HS-27A (cell line): ENCODE results near the gene EPHA10.
"Not testable (repeated sequence)": the region's sequence is repeated elsewhere in the genome, so short reads cannot be mapped to it uniquely, and the experiment has no call there.

Experiments used
- DNase-seq: peaks from one replicate; pipeline ENCODE4 v3.0.0-alpha.2; 2012; ENCODE audit warnings: low read depth, missing footprints

The EPHA10 gene

DNA sequence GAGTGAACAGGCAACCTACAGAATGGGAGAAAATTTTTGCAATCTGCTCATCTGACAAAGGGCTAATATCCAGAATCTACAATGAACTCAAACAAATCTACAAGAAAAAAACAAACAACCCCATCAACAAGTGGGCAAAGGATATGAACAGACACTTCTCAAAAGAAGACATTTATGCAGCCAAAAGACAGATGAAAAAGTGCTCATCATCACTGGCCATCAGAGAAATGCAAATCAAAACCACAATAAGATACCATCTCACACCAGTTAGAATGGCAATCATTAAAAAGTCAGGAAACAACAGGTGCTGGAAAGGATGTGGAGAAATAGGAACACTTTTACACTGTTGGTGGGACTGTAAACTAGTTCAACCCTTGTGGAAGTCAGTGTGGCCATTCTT lies 6.5 kb upstream of the EPHA10 start:
- not testable (repeated sequence) for DNase-seq

DNA sequence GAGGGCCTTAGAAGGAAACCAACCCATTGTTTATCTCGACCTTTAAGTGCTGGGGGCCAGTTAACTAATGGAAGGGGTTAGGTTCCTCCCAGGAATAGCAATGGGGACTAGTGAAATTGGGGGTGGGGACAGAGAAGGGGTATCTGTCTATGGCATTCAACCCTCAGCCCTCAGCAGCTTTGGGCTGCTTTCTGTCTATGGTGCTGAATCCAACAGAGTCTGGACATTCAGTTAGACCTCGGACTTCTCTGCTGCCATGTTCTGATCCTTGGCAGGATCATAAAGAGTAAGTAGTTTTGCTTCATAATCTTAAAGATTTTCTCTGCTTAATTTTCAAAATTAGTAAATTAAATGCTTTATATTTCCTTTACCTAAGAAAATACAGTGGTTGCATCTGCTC lies 2.6 kb upstream of the EPHA10 start:
- DNase-seq, result no peak

DNA sequence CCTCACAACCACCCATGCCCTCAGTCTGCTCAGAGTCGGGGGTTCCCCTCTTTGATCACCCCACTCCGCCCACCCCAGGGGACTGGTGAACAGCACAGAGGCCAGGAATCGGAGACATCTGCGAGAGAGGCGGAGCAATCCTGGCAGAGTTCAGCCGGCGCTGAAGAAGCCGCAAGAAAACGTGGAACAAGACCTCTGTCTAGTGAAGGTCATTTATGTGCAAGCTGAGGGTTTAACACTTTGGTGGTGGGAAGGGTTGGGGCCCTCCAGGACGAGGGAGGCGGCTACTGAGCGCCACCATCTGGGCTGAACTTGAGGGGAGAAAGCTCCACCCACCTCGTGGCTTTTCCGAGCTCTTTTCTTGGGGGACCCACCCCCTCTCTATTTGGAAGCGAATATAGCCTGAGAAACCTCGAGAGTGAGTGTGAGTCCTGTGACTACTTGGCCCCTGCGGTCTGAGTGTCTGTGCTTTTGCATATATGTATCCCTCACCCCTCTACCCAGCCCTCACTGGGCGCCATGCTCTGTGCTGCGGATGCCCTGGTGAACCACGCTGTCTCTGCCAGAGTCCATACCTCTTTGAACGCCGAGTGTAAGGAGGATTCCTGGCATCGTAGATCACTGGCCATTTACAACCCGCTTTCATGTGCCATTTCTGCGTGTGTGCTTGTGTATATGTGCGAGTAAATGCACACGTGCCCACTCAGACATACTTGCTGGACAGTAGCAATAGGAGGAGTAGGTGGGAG lies 1.2 kb upstream of the EPHA10 start:
- no peak for DNase-seq

DNA sequence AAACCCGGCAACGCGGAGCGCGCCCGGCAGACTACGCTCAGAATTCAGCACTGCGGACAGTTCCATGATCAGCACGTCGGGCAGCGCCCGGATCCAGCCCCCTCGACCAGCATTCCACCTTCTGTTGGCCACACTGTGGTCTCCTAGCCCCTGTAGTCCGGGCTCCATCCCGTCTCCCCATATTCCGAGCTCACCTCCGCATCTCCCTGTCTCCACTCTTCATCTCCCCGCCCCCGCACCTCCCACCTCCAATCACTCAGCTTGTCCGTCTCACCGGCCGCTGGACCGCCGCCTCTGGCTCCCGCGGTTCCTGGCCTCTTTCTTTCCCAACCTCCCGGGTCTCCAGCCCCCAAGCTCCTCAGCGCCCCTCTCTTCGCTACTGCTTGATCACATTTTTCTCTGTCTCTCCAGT lies 500 bp downstream of the EPHA10 start:
- DNase-seq, result no peak

DNA sequence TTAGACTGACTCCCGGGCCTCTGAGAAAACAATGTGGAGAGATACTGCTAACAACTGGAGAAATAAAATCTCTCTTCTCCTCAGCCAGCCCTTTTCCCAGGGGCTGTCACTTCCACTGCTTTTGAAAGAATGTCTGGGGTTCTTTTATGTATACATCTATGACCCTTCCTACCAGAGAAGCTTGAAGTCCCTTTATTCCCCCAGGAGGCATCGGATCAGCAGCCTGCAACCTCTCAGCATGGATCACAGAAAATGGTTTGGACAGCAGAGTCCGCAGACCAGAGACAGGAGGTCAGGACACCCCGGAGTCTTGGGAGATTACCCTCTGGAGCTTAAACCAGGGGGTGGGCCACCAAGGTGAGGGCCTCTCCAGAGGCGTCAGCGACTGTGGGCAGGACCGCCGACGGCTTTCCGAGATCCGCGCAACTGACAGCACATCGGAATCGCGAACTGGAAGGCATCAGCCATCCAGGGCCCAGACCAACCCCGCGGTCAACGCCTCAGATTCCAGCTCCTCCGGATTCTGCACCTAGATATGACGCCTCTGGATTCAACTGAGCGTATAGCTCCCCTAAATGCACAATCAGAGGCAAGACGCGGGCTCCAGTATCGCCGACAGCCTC lies 1.0 kb downstream of the EPHA10 start:
- DNase-seq, result no peak

DNA sequence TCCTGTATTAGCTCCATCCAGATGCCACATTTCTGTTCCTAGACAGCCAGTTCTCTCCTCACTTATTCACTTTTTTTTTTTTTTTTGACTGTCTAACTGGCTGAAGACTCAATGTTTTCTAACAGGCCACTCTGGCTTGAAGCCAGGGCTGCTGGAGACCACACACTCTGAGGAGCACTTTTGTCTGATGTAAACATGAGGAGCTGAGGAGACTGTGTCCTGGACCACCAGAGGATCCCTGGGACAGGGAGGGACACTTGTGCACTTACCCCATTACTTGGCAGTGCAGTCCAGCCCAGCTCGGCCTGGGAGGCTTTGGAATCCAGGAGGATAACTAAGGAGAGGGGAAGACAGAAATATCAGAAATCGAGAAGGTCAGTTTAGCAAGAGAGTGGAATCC lies 2.4 kb downstream of the EPHA10 start:
- DNase-seq, result no peak

DNA sequence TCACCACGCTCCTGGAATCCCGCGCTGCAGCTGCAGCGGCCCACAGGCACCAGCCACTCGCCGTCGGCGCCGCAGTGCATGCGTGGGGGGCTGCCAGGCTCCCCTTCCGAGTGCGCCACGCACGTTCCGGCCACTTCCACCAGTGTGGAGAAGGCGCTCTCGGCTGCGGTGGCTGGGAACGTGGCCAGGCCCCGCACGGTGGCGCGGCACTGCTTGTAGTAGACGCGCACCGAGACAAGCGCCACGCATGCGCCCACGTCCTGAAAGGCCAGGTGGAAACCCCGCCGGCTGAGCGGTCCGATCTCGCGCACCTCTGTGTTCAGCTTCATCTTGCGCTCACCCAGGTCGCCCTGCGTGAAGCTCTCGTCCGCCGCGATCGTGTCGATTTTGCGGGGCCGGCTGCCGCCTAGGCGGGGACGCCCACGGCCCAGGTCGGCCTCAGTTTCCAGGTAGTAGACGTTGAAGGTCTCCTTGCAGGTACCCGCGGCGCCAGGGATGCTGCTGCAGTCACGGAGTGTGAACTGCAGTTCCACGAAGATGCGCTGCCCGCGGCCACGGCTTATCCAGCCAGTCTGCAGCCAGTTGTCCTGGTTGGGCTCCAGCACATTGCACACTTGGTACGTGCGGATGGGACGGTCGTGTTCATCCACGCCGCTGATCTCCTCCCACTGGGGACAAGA lies 3.4 kb downstream of the EPHA10 start:
- DNase-seq, result no peak

DNA sequence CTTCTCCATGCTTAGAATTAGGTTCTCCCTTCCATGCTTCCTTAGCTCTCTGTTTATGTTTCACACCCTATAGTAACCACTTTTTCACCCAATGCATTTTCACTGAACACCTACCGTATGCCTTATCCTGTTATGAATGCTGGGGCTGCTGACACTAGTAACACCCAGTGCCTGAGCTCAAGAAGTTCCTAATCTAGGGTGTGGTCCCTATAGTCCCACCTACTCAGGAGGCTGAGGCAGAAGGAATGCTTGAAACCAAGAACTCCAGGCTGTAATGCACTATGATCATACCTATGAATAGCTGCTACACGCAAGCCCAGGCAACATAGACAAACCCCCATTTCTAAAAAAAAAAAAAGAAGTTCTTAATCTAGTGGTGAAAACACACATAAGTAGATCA lies 5.5 kb downstream of the EPHA10 start:
- DNase-seq, result no peak

DNA sequence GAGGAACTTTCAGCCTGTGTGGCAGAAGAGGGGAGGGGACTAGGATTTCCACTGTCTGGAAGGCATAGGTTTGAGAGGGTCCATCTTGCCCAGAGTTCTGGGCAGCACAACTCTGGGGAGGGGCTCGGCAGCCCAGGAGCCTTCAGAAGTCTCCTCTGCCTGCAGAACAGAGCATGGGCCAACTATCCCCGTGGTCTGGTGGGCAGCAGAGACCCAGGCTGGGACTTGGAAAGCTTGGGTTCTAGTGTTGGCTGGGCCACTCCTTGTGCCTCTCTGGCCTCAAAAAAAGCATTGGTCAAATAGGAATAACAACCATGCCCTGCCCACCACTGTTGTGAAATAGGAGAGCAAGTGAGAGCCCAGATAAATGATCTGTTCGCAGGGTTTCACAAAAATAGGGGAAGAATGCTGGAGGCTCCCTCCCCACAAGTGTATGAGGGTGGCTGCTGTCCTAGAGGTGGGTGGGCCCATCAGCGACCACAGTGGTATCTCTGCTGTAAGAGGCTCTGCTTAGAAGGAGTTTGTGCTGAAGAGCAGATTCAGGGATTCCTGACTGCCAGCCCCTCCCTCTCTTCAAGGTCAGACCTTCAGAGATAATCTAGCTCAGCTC lies 8.9 kb downstream of the EPHA10 start:
- DNase-seq, result no peak

DNA sequence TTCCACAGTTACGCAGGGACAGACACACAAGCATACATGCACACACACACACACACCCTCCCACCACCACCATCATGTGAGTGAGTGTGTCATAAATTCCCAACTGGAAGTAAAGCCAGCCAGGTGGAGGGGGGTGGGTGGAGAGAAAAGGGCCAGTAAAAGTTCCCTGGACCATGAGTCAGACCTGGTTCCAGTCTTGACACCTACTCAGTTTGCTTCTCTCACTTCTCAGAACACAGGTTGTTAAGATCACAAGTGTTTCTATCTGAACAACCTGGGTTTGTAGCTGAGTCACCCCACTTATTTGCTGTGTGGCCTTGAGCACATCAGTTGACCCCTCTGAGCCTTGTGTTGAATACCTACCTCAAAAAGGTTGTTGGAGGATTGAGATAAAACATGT lies 9.6 kb downstream of the EPHA10 start:
- DNase-seq, result no peak

DNA sequence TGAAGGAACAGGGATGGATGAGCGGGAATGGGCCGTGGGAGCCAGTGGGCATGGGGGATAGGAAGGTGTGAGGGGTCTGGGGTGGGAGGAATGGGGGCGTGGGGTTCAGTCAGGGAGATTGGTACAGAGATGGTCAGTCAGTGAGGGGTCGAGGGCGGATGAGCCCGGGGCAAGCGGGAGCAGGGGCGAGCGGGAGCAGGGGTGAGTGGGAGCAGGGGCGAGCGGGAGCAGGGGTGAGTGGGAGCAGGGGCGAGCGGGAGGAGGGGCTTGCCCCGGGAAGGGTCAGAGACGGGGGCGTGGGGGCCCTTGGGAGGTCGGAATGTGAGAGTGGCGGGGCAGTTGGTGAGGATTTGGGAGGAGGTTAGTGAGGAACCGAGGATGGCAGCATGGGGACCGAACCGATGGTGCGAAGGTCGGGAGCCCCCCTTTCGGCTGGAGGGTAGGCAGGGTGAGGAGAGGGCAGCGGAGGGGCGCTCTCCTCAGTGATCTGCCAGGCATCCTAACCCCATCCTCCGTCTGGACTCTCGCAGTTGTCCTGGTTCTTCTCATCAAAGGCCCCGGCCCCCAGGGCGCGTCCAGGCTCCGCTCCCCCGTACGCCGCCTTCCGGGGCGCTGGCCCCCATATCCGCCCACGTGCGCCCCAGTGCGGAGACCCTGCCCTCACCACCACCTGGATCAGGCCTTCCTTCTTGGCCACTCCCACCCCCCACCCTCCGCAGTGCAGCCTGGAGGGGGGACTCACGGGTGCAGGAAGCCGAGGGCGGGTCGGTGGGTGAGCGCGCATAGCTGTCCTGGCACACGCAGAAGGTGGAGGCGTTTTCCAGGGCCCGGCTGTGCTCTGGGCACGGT lies 11.2 kb downstream of the EPHA10 start:
- no peak for DNase-seq

DNA sequence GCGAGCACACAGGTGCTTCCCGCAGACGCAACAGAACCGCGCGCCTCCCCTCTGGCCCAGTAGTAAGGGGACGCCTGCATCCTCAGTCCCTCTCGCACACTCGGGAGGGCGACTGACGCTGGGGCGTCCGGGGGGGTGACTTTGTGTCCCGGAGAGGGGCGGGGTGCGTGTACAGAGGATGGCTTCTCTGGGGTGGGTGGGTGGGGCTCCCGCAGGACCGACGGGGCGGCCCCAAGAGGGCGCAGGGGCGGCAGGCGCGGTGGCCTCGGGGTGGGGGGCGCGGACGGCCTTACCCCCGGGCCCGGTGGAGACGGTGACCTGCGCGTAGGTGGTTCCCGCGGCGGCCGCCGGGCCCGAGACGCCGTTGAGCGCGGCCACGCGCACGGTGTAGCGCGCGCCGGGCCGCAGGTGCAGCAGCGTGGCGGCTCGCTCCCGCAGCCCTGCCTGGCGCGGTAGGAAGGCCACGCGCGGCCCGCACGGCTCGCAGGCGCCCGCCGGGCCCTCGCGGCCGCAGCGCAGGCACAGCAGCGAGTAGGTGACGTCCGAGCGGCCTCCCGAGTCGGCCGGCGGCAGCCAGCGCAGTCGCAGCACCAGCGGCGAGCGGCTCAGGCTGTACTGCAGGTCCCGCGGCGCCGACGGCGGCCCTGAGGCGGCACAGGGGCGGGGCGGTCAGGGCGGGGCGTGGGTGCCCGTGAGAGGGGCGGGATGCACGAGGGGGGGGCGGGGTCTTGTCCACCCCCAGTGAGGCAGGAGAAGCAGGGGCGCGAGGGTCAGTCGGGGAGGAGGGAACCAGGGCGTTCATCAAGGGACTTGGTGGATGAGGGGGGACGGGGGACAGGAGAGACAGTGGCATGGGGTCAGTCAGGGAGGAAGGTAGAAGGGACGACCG lies 12.1 kb downstream of the EPHA10 start:
- no peak for DNase-seq

DNA sequence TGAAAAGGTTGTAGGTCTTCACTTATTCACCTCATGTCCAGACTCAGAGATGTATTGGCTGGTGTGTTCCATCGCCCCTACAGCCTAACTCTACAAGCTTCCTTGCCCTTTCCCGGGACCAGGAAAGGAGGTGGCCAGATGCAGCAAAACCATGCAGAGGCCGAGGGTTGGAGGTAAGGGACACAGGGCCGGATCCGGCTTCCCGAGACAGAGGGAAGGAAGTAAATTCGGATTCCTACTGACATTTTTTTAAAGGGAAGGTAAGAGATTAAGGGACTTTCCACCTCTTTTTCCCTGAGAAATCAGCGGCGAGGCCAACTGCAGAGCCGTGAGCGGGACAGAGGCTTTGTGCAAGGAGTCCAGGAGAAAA lies 12.7 kb downstream of the EPHA10 start:
- DNase-seq, result no peak

DNA sequence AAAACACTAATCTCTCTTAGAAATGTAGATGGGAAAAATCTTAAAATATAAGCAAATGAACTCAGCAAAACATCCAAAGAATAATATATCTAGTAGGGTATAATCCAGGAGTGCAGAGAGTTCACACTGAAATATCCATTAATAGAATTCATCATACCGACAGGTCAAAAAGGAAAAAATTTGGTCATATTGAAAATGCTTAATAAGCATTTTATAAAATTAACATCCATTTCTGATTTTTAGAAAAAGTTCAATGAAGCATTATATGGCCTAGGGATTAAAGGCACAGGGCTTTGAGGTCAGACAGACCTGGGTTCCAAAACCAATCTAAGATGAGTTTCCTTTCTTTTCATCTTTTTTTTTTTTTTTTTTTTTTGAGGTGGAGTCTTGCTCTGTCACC lies 16.4 kb downstream of the EPHA10 start:
- no peak for DNase-seq

DNA sequence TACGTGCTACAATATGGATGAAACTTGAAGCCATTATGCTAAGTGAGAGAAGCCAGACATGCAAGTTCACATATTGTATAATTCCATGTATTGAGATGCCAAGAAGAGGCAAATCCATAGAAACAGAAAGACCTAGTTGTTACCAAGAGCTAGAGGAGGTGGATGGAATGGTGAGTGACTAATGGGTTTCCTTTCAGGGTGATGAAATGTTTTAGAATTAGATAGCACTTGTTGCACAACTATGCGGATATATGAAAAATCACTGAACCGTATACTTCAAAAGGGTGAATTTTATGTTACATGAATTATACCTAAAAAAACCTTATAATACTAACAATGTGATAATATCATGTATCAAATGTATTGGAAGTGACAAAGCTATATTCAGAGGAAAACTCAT lies 18.1 kb downstream of the EPHA10 start:
- no peak for DNase-seq

DNA sequence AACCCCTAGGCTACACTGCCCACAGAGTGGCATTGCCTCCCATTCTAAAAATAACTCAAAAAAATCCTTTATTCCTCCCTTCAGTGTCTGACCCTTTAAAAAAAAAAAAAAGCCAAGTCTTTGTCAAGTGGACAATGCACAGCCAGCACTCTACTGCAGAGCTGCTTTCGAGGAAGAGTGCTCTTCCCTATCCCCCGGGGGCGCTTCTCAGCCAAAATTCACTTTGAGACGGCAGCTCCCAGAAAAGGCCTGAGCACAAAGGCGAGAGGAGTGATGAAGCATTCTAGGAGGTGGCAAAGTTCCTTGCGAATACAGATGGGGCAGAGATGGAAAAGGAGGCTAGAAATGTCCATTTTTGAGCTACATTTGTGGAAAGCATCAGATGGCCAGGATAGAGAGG lies 23.3 kb downstream of the EPHA10 start:
- DNase-seq, result no peak

DNA sequence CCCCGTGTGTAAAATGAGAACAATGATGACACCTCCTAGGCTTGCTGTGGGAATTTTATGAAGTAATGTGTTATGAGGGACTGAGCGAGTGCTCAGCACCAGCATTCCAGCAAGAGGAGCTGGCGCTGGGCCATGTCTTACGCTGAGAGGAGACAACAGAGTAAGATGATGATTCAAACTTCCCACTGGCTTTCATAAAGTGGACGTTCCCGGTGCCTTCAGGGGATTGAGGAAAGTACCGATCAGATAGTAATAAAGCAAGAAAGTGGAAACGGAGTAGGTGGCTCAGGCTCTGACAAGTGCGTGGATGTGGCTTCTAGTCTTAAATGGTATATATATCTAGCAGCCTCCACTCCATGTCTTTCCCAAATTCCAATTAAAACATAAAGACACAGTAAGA lies 23.8 kb downstream of the EPHA10 start:
- DNase-seq, result no peak

DNA sequence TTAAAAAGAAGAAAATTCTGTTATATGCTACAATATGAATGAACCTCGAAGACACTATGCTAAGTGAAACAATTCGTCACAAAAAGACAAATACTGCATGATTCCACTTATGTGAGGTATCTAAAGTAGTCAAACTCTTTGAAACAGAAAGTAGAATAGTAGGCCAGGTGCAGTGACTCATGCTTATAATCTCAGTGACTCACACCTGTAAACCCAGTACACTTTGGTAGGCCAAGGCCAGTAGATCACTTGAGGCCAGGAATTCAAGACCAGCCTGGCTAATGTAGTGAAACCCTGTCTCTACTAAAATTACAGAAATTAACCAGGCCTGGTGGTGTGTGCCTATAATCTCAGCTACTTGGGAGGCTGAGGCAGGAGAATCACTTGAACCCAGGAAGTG lies 25.7 kb downstream of the EPHA10 start:
- no peak for DNase-seq

DNA sequence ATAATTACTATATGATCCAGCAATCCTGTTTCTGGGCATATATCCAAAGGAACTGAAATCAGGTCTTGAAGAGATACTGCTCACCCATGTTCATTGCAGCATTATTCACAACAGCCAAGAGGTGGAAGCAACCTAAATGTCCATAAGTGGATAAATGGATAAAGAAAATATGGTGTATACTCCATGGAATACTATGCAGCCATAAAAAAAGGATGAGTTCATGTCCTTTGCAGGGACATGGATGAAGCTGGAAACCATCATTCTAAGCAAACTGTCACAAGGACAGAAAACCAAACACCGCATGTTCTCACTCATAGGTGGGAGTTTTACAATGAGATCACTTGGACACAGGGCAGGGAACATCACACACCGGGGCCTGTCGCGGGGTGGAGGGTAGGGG lies 26.3 kb downstream of the EPHA10 start:
- DNase-seq, result not testable (repeated sequence)

DNA sequence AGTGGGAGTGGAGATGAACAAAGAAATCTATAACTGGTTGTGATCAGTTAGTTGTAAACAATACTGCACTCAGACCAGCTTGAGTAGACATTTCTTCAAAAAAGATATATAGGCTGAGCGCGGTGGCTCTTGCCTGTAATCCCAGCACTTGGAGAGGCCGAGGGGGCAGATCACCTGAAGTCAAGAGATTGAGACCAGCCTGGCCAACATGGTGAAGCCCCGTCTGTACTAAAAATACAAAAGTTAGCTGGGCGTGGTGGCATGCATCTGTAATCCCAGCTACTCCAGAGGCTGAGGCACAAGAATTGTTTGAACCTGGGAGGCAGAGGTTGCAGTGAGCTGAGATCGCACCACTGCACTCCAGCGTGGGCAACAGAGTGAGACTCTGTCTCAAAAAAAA lies 26.9 kb downstream of the EPHA10 start:
- not testable (repeated sequence) for DNase-seq
